Measurements from ENCODE around the gene EXOSC2.

DNA sequence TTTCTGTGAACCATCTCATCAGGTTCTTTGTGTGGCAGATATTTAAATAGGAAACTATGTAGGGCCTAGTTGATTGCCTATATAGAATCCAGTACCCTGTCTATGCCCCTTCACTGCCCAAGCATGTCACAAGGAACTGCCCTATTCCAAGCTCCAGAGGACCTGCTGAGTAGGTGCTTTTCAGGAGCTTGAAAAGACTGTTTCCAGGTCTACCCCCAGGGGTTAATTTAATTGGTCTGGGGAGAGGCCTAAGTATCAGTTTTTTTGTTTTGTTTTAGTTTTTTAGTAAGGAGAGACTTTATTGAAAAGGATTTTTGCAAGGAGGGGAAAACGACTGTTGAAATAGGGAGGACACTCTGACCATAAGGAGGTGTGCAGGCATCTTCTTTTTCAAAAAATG is 43.3 kb downstream of the EXOSC2 start:
- TF ChIP-seq, protein P1, sequence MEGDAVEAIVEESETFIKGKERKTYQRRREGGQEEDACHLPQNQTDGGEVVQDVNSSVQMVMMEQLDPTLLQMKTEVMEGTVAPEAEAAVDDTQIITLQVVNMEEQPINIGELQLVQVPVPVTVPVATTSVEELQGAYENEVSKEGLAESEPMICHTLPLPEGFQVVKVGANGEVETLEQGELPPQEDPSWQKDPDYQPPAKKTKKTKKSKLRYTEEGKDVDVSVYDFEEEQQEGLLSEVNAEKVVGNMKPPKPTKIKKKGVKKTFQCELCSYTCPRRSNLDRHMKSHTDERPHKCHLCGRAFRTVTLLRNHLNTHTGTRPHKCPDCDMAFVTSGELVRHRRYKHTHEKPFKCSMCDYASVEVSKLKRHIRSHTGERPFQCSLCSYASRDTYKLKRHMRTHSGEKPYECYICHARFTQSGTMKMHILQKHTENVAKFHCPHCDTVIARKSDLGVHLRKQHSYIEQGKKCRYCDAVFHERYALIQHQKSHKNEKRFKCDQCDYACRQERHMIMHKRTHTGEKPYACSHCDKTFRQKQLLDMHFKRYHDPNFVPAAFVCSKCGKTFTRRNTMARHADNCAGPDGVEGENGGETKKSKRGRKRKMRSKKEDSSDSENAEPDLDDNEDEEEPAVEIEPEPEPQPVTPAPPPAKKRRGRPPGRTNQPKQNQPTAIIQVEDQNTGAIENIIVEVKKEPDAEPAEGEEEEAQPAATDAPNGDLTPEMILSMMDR (IDR thresholded peaks at IDR 0.05): no peak
- TF ChIP-seq POLR2A (IDR thresholded peaks at IDR 0.05): no peak
